Activated CD8-positive, alpha-beta memory T cell treated with anti-CD3 and anti-CD28 coated beads for 36 hours (primary cell): ENCODE data around the gene TRIM62. TPM values are rescaled to one million over a fixed set of nuclear protein-coding genes. Genes with fewer than 3 reads are reported as not detected.

Experiments
- CTCF ChIA-PET: fragments of 350-600 bp; sonication (Branson Sonifier 250); formaldehyde crosslinking; loops from one replicate; lab custom pipeline; 2021; ENCODE audit warnings: antibody characterized with exemption; lab: Charles Lee
- POLR2A ChIA-PET: fragments of 350-600 bp; sonication (Branson Sonifier 250); formaldehyde crosslinking; loops from one replicate; lab custom pipeline; 2021; ENCODE audit warnings: antibody characterized with exemption; lab: Charles Lee
- total RNA-seq, 2 experiments: library from RNA; stranded (reverse); gene quantifications; one replicate each; pipeline ENCODE4 v1.2.3, GENCODE V29; 2021

The TRIM62 gene
- total RNA-seq, 2 experiments from 2014 or later, result 4.5 to 5.3 TPM

DNA sequence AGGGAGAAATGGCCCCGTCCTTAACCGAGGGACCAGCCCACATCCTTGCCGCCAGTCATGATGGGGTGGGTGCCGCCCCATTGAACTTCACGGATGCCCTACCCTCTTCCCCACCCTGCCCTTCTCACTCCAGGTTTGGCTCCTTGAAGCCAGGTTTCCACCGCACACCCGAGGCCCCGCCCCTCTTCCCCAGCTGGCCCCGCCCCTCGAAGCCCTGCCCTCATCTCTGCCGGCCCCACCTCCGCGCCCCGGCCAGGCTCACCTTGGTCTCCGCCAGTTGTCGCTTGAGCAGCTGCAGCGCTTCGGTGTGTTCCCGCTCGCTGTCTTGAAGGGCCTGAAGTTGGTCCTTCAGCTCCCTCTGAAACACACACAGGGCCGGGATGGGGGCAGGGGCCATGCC is 16.6 kb downstream of the TRIM62 start:
- ChIA-PET POLR2A (no interaction called here), CTCF (no interaction called here)

DNA sequence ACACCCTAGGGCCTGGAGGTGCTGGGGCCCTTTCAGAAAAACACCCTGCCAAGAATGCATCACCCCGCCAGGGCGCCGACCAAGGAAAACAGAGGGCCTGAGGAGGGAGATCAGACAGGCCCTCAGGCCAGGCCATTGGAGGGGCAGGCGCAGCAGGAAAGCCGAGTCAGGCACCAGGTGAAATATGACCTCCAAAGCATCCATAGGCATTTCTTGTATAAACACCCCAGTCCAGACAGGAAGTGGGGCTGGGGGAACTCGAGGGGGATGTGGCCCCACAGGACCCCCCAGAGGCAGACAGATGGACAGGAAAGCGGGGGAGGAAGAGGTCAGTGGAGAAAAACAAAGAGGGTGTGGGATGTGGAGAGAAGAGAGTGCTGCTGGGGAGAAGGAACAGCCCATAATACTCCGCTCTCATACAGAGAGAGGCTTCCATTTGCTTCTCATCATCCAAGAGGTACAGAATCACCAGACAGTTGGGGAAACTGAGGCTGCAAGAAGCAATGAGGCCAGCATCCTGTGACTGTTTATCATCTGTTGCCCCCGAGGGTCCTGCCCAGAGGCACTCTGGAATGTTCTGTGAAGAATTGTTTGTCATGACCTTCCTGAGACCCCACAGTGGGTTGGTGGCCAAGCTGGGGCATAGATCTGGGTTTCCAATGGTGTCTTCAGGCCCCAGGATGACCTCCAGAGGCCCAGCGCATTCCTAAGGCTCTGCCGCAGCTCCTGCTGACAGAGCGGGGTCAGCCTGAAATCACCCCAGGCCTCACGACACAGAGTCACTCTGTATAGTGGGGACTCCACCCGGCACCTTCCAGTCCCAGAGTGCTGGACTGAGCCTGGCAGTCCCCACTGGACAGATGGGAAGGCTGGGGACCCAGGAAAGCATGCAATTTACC is 18.0 kb downstream of the TRIM62 start:
- CTCF ChIA-PET, result no interaction called here
- POLR2A ChIA-PET, result no interaction called here

DNA sequence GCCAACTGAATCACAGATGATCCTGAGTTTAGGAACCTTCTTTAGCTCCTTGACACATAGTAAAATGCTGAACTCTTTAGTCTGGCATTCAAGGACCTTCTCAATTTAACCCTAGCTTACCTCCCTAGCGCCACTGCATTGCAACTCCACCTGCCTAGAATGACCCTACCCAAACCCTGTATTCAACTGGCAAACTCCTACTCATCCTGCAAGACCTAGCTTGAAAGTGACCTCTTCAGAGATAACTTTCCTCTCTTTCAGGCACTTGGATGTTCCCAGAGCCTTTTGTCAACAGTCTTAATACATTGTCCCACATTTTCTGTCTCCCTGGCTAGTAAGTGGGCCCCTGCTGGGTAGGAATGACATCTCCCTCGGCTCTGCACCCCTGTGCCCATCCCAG is 19.7 kb downstream of the TRIM62 start:
- ChIA-PET CTCF (no interaction called here), POLR2A (no interaction called here)

DNA sequence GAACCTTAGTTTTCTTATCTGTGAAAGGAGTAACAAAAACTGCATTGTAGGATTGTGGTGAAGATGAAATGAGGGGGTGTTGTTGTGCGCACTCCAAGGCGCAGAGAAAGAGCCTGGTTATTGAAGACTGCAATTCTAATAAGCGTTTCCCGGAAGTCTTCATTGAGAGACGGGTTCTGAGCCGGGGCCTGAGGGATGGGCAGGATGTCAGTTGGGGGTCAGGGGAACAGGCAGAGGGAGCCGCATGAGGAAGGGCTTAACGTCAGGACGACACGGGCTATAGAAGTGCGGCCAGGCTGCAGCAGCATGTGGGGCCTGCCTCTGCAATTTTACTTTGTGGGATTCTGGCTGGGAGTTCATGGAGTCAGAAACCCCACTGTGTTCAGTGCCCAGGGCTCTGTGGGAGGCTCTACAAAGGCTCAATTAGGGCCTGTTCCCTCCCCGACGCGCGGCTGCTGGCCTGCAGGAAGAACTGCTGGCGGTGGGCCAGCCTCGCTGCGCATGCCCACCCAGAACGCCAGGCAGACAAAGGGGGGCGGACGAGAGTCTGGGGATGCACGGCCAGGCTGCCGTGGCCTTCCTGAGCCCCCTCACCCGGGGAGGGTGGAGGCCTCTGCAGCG is 20.7 kb downstream of the TRIM62 start:
- ChIA-PET CTCF (interaction anchor here (1.4 kb wide), 1 partner anchor 20 kb away, joined by 6 read pairs; the partner anchor contains the start of gene TRIM62), POLR2A (no interaction called here)

DNA sequence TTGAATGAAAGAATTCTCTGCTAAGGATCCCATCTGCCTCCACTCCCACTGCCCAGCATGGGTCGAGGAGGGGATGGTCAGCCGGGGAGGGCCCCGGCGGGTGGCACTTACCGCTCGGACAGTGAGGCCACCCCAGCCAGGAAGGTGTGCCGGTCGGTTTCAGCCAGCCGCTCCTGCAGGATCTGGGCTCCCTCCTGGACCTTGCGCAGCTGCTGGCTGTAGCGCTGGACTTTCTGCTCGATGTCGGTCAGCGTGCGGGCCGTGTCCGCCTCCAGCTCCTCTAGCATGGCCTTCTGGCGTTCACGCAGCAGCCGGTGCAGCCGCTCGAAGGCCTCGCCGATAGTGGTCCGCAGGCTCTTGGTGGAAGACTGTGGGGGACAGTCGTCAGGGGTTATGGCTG is 22.3 kb downstream of the TRIM62 start:
- CTCF ChIA-PET, result interaction anchor here (1.4 kb wide), 1 partner anchor 22 kb away, joined by 6 read pairs; the partner anchor contains the start of gene TRIM62
- POLR2A ChIA-PET, result no interaction called here

DNA sequence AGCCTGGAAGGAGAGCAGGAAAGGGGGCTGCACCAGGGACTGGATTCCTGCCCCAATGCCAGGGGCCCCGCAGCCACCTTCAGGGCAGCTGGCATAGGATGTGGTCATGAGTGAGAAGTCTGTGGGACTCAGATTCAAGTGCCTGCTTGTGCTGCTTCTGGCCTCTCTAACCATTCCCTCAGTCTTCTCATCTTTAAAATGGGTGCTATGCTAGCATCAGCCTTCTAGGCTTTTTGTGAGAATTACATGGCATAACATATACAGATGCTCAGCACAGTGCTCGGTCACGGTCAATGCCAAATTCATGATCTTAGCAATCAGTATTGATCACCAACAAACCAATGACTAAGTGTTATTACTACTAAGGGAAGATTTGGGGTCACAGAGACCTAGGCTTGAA is 23.5 kb downstream of the TRIM62 start:
- ChIA-PET CTCF (no interaction called here), POLR2A (no interaction called here)

DNA sequence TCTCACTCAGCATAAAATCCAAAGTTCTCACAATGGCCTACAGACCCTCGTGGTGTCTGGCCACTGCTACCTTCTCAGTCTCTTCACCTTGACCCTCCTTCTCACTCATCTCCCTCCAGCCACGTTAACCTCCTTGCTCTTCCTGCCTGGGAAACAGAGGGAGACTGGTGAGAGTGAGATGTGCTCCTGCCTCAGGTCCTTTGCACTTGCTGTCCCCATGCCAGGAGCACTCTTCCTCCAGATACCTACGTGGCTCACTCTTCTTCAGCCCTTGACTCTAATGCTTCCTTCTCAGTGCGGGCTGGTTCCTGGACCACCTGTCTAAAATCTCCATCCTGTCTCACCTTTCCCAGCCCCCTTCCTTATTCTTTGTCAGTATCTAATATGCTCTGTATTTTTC is 24.7 kb downstream of the TRIM62 start:
- ChIA-PET POLR2A (no interaction called here), CTCF (no interaction called here)

DNA sequence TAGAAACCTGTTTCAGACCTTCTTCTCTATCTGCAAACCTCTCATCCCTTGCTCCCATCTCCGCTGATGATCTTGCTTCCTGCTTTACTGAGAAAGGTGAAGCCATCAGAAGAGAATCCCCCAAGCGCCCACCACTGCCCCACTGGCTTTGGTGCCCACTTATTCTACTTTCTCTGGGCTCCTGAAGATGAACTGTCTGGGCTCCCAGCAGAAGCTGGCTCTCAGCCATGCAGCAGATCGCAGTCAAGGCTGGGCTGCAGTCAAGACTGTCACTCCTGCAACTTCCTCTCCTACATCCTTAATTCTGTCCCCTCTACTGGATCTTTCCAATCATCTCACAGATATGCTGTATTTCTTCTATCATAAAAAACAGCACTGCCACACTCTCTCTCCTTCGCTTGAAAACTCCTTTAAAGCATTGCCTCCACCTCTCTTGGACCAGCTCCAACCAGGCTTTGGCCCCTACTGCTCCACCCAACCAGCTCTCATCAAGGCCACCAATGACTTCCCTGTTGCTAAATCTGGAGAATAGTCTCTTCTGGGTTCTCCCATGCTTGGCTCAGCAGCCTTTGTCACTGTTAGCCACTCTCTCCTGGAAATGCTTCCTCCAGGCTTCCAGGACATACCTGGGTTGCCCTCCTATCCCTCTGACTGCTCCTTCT is 25.8 kb downstream of the TRIM62 start:
- ChIA-PET POLR2A (no interaction called here), CTCF (no interaction called here)

DNA sequence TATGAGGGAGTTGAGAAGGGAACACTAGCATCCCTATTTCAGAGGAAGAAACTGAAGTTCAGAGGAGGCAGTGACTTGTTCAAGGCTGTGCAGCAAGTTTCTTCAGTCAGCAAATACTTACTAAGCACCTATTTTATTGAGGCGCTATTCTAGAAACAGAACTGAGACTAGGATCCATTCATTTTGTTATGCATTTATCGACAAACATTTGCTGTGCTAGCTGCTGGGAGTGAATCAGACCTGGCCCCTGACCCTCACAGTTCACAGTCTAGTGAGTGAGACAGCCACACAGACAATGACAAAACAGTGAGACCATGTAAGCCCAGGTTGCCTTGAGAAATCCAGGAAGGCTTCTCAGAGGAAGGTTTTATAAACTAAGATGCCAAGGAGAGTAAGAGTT is 28.2 kb downstream of the TRIM62 start:
- ChIA-PET POLR2A (no interaction called here), CTCF (no interaction called here)

DNA sequence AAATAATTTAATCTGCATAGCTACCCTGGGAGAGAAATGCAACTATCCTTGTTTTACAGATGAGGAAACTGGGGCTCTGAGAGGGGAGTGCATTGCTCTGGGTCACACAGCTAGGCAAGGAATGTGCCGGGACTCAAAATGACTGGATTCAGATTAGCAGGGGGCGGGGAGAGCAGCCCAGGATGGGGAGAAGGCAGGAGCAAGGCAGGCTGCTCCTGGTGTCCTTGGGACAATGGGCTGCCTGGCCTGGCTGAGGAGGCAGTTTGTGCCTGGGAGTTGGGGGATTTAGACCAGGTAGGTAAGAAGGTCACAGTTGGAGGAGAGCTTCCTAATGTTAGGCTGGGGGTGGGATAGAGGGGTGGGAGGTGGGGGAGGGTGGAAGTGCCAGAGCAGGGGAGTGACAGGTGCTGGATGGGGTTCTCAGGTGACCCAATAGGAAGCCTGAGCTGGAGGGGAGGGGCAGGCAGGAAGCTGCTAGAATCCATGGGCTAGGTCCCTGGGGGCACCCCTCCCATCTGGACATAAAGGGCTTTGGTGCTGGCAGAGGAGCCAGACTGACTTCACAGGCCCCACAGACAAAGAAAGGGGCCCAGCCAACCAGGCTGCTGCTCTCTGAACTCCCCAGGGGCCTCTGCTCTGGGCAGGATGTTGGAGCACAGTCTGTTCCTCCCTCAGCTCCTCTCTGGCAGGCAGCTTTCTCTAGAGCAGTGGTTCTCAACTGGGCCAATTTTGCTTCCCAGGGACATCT is 29.0 kb downstream of the TRIM62 start:
- ChIA-PET POLR2A (no interaction called here), CTCF (interaction anchor here (0.8 kb wide), 1 partner anchor 15 kb away, joined by 4 read pairs; no protein-coding TSS in a partner anchor)

DNA sequence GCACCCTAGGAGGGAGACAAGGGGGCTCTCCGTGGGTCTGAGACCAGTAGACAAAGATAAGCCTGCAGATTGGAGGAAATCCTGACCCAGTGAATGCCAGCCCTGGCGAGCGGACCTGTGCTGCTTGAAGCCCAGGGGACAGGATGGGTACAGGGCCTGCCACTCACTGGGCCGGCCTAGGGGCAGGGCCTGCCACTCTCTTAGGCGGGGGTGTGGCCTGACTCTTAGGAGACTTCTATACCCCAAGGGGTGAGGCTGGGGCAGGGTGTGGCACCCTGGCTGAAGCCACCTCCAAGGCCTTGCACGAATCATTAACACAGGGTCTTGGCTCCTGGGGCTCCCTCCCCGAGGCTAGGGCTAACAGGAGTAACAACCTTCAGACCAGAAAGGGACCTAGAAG is 30.7 kb downstream of the TRIM62 start:
- POLR2A ChIA-PET, result no interaction called here
- CTCF ChIA-PET, result interaction anchor here (0.8 kb wide), 1 partner anchor 12 kb away, joined by 3 read pairs; no protein-coding TSS in a partner anchor

DNA sequence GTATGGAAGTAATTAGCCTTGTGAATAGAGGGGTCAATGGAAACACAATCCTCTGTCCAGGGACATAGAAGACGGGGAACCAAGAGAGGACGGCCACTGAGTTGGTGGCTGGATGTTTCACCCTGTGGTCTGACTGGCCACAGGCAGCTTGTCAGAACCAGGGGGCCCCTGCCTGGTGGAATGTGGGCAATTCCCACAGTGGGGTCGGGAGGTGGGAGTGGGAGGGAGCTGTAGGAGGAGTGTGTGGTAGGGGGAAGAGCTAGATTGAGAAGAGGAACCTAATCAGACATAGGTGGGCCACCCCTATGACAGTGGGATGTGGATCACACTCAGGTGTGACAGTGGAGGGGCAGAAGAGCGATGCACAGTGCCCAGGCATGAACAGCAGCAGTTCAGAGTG is 31.3 kb downstream of the TRIM62 start:
- CTCF ChIA-PET, result interaction anchor here (0.8 kb wide), 1 partner anchor 11 kb away, joined by 3 read pairs; no protein-coding TSS in a partner anchor
- POLR2A ChIA-PET, result no interaction called here

DNA sequence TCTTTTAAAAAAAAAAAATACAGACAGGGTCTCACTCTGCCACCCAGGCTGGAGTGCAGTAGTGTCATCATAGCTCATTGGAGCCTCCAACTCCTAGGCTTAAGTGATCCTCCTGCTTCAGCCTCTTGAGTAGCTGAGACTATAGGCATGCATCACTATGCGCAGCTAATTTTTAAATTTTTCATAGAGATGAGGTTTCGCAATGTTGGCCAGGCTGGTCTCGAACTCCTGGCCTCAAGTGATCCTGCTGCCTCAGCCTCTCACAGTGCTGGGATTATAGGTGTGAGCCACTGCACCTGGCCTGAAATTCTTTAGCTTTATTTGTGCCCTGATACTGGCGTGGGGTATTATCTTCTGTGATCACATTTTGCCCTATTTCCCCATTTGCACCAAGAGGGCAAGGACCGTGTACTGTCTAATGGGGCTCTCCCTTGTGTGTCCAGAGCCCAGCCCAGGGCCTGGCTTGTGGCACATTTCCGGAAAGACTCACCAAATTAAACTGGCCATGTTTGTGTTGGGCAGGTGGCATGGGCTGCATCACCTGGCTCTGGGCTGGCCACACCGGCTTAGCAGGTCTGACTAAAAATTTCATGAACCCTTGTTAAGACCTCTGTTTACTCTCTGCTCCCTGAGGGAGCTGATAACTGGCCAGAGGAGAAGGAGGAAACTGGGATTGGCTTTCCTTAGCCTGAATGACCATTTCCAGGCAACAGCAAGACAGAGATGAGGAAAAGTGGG is 32.2 kb downstream of the TRIM62 start:
- CTCF ChIA-PET, result no interaction called here
- POLR2A ChIA-PET, result no interaction called here

DNA sequence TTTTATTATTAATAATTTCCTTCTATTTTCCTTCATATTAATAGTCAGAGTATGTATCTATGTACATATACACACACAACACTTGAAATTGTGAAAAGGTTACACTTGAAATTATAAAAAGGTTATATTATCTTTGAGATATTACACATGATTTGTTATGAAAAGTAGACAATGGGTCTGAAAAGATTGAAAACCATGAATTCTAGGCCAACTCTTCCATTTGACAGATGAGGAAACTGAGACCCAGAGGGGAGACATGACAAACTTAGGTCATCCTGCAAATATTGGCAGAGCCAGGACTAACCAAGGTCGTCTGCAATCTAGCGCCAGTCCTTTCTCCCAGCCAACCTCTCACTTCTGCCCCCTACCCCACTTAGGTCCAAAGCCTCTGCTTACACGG is 33.2 kb downstream of the TRIM62 start:
- CTCF ChIA-PET, result interaction anchor here (1.1 to 1.5 kb wide), 2 partner anchors 14 to 21 kb away, joined by 3 read pairs; no protein-coding TSS in a partner anchor
- POLR2A ChIA-PET, result no interaction called here

DNA sequence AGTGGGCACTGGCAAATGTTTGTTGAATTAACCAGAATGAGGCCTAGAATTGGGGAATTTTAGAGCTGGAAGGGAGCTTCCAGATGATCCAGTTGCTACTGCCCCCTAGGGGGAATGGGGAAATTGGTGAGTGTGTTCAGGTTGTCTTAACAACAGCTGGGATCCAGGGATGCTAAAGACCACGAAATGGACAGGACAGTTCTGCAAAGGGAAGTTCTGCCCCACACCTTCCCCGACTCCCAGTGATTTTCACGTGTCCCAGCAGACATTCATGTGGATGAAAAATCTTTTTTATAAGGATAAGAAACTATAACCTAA is 33.9 kb downstream of the TRIM62 start:
- CTCF ChIA-PET, result interaction anchor here (1.1 to 1.6 kb wide), 3 partner anchors 13 to 34 kb away, joined by 3 to 5 read pairs (median 3); partner anchors contain the start of gene TRIM62
- POLR2A ChIA-PET, result no interaction called here

DNA sequence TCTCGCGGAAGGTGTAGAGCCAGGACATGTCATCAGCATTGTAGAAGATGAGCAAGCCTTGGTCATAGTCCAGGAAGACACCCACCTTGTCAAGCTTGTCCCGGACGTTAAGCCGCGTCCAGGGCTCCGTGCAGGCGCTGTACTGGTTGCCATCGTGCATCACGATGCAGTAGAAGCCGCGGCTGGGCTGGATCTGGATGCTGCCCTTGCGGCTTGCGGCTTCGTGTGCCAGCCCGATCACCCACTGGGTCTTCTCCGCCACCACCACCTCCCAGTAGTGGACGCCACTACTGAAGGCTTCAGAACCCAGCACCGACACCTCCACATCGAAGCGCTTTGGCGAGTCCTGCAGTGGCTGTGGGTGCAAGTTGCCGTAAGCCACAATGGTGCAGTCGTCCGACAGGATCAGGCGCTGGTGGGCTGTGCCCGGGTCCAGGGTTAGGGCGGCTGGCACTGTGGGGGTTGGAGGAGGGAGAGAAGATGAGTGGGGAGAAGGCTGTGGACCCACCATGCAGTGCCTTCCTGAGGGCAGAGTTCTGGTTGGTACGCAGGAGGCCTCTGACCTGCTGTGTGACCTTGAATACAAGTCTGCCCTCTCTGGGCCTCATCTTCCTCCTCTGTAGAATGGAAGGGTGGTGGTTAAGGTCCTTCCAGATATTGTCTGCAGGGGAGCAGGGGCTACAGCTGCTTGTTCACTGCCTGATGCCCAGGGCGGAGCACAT is 34.4 kb downstream of the TRIM62 start:
- ChIA-PET CTCF (interaction anchor here (1.1 to 1.6 kb wide), 3 partner anchors 13 to 34 kb away, joined by 3 to 5 read pairs (median 3); partner anchors contain the start of gene TRIM62), POLR2A (no interaction called here)

DNA sequence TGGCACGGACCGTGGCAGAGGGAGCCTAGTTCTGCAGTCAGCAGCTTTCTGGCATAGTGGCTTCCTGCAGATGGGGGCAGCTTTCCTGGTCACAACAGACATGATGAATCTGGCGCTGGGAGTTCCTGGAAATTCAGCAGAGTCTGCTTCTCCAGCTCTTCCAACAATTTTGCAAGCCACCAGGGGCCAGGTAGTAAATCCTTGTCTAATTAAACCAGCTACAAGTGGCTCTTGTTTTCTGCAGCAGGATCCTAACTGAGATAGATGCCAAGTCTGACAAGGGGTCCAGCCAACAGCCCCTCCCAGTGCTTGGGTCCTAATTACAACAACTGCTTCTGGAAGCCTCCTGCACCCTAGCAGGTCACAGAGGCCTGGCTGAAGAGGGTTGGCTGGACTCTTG is 35.8 kb downstream of the TRIM62 start:
- ChIA-PET CTCF (no interaction called here), POLR2A (interaction anchor here (0.6 kb wide), 1 partner anchor 121 kb away, joined by 4 read pairs; no protein-coding TSS in a partner anchor)

DNA sequence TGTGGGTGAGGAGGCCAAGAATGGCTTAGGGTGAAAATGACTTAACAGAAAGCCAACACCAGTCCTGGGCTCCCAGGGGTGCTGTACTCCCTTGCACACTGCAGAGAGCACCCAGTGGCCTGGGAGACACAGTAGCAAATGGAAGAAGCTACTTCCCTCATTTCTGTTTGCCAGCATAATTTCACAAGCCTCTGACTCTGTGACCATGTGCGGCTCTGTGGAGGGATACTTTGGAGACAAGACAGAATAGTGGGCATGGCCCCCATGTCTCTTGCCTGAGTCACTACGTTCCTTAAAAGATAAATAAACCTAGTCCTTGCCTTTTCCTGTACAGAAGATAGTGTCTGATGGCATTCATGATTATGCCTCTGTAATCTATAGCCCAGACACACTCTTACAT is 38.1 kb downstream of the TRIM62 start:
- ChIA-PET CTCF (no interaction called here), POLR2A (no interaction called here)
